ENCODE results near the gene ASIC3.

DNA sequence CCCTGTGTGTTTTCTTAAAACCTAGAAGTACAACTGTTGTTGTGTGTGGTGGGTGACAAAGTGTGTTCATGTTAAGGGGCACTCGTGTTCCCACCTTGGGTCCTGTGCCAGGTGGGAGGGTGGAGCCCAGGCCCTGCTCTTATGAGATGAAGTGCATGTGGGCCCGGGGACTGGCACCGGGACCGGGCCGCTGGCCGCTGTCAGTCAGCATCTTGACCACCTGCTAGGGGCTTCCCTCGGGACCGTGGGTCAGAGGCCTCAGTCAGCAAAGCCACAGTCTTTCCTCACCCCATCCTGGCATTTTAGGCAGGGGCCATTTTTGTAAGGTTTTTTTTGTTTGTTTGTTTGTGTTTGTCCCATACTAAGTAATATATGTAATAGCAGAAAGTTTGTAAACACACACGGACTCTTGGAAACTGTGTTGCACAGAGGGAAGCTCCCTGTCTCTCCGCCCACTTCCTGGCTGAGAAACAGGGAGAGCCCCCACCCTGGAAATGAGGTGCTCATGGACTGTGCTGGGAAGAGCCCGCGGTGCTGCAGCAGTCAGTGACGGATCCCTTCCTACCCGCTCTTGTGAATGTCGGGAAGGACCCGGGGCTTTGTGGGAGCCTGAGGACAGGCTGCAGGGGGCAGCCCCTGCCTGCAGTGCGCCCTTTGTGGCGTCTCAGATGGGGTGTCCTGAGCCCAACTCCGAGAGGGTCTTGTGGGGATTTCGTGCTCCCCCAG, 51.3 kb downstream of the ASIC3 start:
- TF ChIP-seq POLR2A (IDR thresholded peaks at IDR 0.05) = no peak
- TF ChIP-seq, protein P1, sequence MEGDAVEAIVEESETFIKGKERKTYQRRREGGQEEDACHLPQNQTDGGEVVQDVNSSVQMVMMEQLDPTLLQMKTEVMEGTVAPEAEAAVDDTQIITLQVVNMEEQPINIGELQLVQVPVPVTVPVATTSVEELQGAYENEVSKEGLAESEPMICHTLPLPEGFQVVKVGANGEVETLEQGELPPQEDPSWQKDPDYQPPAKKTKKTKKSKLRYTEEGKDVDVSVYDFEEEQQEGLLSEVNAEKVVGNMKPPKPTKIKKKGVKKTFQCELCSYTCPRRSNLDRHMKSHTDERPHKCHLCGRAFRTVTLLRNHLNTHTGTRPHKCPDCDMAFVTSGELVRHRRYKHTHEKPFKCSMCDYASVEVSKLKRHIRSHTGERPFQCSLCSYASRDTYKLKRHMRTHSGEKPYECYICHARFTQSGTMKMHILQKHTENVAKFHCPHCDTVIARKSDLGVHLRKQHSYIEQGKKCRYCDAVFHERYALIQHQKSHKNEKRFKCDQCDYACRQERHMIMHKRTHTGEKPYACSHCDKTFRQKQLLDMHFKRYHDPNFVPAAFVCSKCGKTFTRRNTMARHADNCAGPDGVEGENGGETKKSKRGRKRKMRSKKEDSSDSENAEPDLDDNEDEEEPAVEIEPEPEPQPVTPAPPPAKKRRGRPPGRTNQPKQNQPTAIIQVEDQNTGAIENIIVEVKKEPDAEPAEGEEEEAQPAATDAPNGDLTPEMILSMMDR (IDR thresholded peaks at IDR 0.05) = no peak
- TF ChIP-seq POLR2AphosphoS5 (IDR thresholded peaks at IDR 0.05) = no peak

Data from prostate gland (tissue), 2 donors.